ENCODE results near the gene SLC26A6.

Gene SLC26A6

GRCh38 chr3:48635222-48636021 lies at the start of gene SLC26A6:
TSS of gene SLC26A6 (minus strand) at chr3:48635461. CDS start at chr3:48635393, 68 bp downstream.
- peak; percentile 96 for DNase-seq

GRCh38 chr3:48684480-48685143 lies 49.4 kb upstream of the SLC26A6 start:
- peak; percentile 40 for DNase-seq

GRCh38 chr3:48684054-48684349 lies 48.7 kb upstream of the SLC26A6 start:
- DNase-seq, result no peak

GRCh38 chr3:48682786-48683185 lies 47.5 kb upstream of the SLC26A6 start:
- no peak for DNase-seq

- no peak for DNase-seq
Measured at GRCh38 chr3:48681974-48682610, 46.8 kb upstream of the SLC26A6 start.

- no peak for DNase-seq
Measured at GRCh38 chr3:48681541-48681880, 46.2 kb upstream of the SLC26A6 start.

- no peak for DNase-seq
Measured at GRCh38 chr3:48680811-48681540, 45.7 kb upstream of the SLC26A6 start.

- peak; percentile 51 for DNase-seq
Measured at GRCh38 chr3:48679411-48680391, 44.4 kb upstream of the SLC26A6 start.

GRCh38 chr3:48678566-48679380 lies 43.5 kb upstream of the SLC26A6 start:
- no peak for DNase-seq

- no peak for DNase-seq
Measured at GRCh38 chr3:48678056-48678455, 42.8 kb upstream of the SLC26A6 start.

GRCh38 chr3:48674505-48674904 lies 39.2 kb upstream of the SLC26A6 start:
- DNase-seq, result no peak

- no peak for DNase-seq
Measured at GRCh38 chr3:48672522-48672921, 37.3 kb upstream of the SLC26A6 start.

- DNase-seq, result no peak
Measured at GRCh38 chr3:48664929-48665328, 29.7 kb upstream of the SLC26A6 start.

GRCh38 chr3:48664313-48664644 lies 29.0 kb upstream of the SLC26A6 start:
- no peak for DNase-seq

GRCh38 chr3:48663489-48664312 lies 28.4 kb upstream of the SLC26A6 start:
- DNase-seq, result peak; percentile 98

- peak; percentile 87 for DNase-seq
Measured at GRCh38 chr3:48662753-48663488, 27.7 kb upstream of the SLC26A6 start, which contains the start of gene CELSR3. TSS of gene CELSR3 (minus strand) at chr3:48662886. CDS start at chr3:48662634, 252 bp downstream.

GRCh38 chr3:48662145-48662752 lies 27.0 kb upstream of the SLC26A6 start:
- DNase-seq, result no peak

- peak; percentile 71 for DNase-seq
Measured at GRCh38 chr3:48661501-48662144, 26.4 kb upstream of the SLC26A6 start.

Data from RPMI8226 (cell line).